H1 (cell line): ENCODE results near the gene COL6A6. TPM values are rescaled to one million over a fixed set of nuclear protein-coding genes. Genes with fewer than 3 reads are reported as not detected.

Experiments used
- KDM4A ChIP-seq: IDR thresholded peaks from one replicate; pipeline ENCODE4 v1.7.1; 2012; ENCODE audit warnings: low read depth, mild to moderate bottlenecking, moderate library complexity, low read length, inconsistent platforms; ENCODE audit not compliant: severe bottlenecking
- TAF7 ChIP-seq: optimal IDR thresholded peaks from 2 replicates; pipeline ENCODE3; 2011; ENCODE audit warnings: low read depth, mild to moderate bottlenecking, inconsistent platforms, low read length, moderate library complexity, borderline replicate concordance
- YY1 ChIP-seq: IDR thresholded peaks from 2 replicates; pipeline ENCODE4 v1.6.1; 2011; ENCODE audit warnings: low read depth, mild to moderate bottlenecking, low read length
- polyA plus RNA-seq, 7 experiments: library from polyadenylated mRNA; depleted of rRNA in 3 of 7; stranded (reverse) in 5 of 7; unstranded in 2 of 7; fragments of >200 nt in 5 of 7; fragments of 200-250 nt in 2 of 7; gene quantifications; 1 replicate in 5 of 7; 2 replicates in 1 of 7; 4 replicates in 1 of 7; pipeline versions ENCODE4 v1.2.1 to v1.2.3, GENCODE V29; 2011 to 2013; ENCODE audit warnings: missing spikeins in 2 of 7, mixed read lengths in 2 of 7
- total RNA-seq: library from RNA; stranded (reverse); fragmentation: NEBNext Ultra II Directional; extraction: Animal tissue kit (Norgen Biotek cat#: 25700); gene quantifications from 2 replicates; pipeline ENCODE4 v1.2.1, GENCODE V29; 2021

Gene COL6A6
- total and polyA plus RNA-seq, 2 of the 8 experiments (the other 6 are each of a cell fraction or from before 2014, with no cell fraction given), result 0.02 to 0.09 TPM

DNA sequence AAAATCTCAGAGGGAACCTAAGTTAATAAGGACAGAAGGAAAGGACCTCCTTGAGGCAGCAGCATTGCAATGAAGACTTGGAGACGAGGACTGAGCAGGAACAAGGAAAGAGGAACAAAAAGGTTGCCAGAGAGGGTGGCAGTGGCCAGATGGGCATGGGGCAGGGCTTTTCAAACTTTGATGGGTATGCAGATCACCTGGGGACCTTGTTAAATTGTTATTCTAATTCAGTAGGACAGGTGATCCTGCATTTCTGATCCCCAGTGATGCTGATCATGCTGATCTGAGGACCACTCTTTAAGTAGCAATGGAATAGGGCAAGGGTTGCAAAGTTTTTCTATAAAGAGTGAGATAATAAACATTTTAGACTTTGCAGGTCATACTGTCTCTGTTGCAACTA, 11.1 kb downstream of the COL6A6 start (continued):
- TF ChIP-seq KDM4A (no peak), TAF7 (no peak), YY1 (no peak)
- TF ChIP-seq, all 59 proteins: peak for 0
